T-helper 22 cell (primary cell): ENCODE results near the gene TRIP13.
"Not testable (repeated sequence)": the region's sequence is repeated elsewhere in the genome, so short reads cannot be mapped to it uniquely, and the experiment has no call there.

Experiments
- DNase-seq: peaks from one replicate; pipeline ENCODE4 v3.0.0-alpha.2; 2020; ENCODE audit warnings: low read depth

Gene TRIP13

DNA sequence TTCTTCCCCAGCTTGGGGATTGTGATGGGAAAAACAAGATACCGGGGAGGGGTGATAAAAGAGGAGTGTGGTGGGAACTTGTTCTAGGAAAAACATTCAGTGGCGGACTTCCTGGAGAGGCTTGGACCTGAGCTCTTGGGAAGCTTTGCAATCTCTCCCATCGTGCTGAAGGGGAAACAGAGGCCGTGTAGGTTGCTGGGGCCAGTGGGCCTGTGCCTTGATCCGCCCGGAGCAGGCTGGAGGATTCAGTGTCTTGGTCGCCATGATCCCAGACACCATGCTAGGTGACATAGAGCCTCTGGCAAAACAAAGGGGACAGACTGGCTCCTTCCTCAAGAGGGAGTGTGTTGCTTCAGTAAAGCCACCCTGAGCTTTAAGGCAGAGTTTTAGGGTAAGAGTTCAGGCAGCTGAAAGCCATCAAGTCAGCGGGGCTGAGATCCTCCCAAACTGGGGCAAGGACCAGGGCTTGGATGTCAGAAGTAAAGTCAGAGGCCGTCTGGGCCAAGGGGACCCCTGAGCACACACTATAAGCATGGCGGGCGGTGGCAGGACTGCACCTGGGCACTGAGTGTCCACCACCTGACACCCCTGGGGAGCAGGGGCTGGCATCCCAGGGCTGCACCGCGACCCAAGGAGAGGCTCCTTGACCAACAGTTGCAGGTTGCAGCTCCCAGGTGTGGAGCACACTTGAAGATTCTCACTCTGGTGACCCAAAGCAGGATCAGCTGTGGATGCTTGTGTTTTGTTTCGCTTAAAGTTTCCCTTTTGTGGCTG lies 44.7 kb downstream of the TRIP13 start:
- no peak for DNase-seq

GRCh38 chr5:939368-939767 lies 46.7 kb downstream of the TRIP13 start:
- DNase-seq, result no peak

DNA sequence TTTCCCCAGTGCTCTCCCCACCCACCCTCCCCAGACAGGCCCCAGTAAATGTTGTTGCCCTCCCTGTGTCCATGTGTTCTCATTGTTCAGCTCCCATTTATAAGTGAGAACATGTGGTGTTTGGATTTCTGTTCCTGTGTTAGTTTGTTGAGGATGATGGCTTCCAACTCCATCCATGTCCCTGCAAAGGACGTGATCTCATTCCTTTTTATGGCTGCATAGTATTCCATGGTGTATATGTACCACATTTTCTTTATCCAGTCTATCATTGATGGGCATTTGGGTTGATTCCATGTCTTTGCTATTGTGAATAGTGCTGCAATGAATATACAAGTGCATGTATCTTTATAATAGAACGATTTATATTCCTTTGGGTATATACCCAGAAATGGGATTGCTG lies 48.1 kb downstream of the TRIP13 start:
- DNase-seq, result not testable (repeated sequence)

DNA sequence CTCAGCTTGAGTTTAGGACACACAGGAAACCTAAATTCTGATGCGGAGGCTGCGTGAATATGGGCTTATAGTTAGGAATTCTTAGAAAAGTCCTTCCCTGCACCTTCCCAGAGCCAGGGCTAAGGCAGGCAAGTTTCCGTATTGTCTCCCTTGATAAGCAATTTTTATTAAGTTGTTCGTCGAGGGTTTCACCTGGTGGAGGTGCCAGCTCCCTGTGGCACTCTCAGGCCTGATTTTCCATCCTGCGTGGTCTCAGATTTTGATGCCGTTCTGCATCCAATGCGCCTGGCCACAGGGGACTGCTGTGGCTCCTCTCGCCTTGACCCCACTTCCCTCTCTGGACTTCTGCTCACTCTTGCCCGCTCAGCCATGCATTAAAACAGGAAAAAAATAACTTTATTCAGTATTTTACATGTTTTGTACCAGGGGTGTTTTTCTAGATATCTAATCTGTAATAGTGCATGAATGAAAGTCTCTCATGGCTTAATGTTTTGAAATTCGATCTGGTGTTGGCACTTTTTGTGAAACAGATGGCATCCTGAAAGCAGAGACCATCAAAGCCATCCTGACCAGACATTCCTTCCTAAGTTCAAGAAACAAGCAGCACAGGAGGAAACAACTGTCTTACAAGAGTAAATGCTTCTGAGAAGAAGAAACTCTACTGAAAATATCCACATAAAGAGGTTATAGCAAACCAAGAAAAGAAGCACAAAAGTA lies 50.7 kb downstream of the TRIP13 start:
- no peak for DNase-seq

DNA sequence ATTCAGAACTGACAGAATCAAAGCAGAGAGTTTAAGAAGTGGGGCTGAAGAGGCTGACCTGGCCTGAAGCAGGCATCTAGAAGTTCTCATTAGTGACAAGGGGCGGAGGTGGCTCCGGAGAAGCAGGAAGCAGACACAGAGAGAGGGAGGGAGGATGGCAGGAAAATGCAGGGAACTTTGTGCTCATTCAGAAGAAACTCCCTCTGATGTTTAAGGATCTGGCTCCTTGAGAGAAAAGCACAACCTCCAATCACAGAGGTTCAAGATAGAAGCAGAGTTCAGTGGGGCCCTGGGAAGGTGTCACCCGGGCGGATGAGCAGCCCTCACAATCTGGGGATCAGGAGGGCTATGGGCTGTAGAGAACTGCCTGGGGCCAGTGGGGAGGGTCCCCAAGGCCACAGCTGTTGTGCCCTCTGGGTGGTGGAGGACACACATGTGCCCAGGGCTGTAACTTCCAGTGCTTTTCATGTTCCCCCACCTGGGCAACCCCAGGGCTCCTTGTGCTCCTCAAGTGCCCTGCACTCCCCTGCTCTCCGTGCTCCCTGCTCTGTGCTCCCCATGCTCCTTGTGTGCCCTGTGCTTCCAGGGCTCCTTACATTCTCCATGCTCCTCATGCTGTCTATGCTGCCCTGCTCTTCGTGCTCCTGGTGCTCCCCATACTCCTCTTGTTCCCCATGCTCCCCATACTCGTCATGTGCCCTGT lies 51.4 kb downstream of the TRIP13 start:
- DNase-seq, result no peak

DNA sequence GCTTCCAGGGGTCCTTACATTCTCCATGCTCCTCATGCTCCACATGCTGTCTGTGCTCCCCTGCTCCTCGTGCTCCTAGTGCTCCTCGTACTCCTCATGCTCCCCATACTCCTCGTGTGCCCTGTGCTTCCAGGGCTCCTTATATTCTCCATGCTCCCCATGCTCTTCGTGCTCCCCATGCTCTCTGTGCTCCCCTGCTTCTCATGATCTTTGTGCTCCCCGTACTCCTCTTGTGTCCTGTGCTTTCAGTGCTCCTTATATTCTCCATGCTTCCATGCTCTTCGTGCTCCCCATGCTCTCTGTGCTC lies 51.9 kb downstream of the TRIP13 start:
- no peak for DNase-seq

DNA sequence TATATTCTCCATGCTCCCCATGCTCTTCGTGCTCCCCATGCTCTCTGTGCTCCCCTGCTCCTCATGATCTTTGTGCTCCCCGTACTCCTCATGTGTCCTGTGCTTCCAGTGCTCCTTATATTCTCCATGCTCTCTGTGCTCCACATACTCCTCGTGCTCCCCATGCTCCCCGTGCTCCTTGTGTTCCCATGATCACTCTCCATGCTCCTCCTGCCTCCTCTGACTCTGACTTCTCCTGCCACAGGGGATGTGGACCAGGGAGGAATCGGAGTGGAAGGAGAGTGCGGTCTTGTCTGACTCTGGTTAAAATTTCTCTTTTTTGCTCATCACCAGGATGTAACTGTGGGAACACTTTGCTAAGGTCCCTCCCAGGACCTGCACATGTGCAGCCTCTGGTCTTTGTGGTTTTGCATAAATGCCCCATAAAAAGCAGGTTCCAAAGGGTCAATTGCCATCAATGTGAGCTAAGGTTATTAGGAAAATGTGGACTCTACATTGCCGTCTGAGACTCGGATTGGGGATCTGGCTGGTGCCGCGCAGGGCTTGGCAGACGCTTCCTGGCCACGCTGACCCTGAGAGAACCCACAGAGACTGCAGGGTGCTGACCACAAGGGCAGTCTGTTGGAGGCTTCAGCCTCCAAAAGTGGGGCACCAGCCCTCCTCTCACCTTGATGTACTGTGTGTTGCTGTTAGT lies 52.5 kb downstream of the TRIP13 start:
- no peak for DNase-seq

DNA sequence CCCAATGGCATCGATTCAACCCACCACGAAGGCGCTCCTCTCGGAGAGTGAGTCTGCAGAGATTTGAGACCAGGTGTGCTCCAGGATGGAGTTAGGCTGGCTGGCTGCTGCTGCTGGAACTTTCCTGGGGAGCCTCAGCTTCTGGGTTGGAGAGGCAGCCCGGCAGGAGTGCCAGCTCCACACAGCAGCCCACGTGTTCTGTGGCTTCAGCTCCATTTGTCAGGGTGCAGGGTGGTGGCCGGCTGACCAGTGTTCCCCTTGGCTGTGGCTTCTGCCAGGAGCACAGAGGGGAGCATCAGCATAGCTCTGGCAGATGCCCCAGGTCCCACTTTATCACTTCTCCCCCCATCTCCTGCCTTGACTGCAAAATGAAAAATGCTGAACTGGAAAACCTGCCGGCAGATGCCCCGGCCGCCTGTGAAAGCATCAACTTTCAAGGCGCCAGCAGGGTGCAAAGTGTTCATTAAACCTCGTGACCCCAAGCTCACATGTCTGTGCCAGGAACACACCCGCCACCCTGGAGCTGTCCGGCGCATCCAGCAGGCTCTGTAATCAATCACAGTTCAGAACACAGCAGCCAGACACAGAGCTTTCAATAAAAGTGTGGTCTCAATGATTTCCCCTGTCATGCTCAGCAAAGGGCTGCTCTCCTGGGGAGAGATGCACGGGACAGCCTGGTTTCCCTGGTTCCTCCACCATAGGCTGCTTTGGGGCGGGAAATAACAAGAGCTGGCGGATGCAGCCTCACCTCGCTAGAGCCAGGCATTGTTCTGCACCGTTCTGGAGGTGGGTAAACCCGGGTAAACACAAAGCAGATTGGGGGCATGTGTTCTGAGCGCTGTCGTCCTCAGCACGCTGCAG lies 53.2 kb downstream of the TRIP13 start:
- no peak for DNase-seq

DNA sequence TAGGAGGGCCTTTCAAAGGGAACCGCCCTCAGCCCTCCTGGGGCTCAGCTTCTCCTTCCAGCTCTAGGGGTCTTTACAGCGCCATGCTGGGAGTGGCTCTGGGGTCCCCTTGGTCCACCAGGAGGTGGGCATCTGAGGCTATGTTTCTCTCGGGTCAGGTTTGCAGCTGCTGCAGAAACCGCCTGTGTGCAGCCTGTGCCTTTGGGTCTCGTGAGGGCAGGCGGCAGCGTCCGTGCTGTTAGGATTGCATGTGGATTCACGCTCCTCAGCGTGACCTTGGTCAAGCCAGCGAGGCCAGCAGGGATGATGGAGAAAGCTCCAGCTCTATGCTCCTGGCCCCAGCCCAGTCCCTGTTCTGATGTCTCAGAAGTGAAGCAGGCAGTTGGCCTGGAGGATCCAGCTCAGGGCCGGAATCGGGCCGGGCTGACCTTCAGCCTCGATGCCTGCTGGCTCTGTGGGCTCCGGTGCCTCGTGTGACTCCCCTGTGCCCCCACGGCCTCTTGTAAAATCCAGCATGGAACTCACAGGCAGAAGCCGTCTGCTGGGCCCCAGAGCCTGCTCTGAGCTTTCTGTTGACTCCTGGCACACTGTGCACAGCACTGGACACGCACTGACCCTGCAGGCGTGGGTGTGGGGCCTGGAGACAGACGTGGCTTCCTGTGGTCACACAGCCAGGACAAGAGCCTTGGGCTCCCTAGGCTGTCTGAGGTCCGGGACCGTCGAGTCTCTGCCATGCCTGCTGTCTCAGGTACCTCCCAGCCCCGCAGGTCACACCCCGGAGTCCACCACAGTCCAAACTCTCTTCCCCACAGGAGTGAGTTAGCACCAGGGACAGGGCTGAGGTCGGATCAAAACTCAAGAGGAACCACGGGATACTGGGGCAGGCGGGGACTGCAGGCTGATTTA lies 54.3 kb downstream of the TRIP13 start:
- no peak for DNase-seq

- no peak for DNase-seq
Measured at GRCh38 chr5:947626-948471, 55.2 kb downstream of the TRIP13 start.

- no peak for DNase-seq
Measured at GRCh38 chr5:948472-949274, 56.0 kb downstream of the TRIP13 start.

GRCh38 chr5:949275-949543 lies 56.5 kb downstream of the TRIP13 start:
- no peak for DNase-seq

DNA sequence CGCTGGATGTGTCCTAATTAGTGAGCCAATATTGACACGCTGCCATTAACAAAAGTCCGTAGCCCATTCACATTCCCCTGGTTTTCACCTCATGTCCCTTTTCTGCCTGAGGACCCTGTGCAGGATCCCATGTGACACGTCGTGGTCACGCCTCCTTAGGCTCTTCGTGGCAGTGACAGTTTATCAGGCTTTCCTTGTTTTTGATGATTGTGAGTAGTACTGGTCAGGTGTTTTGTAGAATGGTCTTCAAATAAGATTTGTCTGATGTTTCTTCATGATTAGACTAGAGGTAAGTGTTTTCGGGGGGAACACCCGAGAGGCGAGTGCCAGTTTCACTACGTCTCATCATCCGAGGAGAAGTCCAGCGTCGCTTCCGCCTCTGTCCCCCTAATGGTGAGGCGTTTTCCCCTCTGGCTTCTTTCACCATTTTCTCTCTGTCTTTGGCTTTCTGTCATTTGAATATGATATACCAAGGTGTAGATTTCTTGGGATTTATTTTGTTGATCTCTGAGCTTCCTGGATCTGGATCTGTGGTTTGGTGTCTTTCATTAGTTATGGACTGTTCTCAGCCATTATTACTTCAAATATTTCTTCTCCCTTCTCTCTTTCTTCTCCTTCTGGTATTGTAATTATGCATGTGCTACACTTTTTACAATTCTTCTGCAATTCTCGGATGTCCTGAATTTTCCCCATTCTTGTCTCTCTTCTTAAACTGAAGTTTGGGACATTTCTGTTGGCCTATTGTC lies 57.3 kb downstream of the TRIP13 start:
- DNase-seq, result no peak

DNA sequence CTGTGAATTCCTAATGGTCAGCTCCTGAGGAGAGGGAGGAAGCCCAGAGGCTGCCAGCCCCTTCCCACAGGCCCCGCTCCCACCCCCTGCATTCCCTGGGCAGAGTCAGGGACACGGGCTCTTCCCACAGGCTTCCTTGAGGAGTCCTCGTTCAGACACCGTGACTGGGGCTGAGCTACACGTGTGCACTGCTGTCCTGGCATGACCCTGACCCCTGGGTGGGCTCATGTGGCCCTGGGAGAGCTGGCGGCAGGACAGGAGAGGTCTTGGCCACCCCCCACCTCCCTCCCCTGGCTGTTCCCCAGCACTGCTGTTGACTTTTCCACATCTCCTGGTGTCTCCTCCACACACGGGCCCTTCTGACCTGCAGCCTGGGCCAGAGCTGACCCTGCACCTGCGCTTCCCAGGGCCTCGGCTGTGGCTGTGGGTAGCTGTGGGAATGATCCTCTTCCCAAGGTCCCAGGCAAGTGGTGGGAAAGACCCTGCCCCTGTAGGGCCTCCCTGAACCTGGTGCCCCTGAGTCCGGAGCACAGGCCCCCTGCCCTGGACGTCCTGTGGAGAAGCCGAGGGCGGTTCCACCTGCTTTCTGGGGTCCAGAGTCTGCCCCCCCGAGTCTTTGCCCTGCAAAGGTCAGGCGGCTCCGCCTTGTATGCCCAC lies 59.4 kb downstream of the TRIP13 start:
- no peak for DNase-seq

DNA sequence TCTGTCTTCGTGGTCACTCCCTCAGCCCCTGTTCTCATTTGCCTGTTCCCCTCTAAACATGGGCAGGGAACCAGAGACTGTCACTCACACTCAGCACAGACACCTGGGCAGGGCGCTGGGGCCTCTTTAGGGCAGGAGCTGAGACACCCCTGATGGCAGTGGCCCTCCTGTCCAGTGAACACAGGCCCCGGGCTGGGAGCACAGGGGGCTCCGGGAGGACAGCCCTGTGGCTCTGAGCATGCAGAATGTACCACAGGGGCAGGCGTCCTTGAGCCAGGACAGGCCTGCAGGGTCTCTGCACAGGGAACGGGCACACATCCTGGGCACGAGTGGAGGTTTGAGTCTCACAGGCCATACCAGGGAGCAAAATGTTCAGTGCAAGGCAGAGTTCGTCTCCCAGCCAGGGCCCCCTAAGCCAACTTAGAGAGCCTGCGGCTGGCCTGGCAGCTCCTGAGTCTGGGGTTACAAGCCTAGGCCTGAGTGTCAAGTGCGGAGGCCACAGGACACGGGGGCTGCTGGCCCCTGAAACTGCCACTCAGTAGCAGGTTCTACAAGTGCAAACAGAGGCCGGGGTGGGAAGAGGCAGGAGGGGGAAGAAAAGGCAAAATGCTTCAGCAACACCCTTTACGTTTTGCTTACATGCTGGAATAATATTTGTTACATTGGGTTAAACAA lies 60.0 kb downstream of the TRIP13 start:
- DNase-seq, result no peak

DNA sequence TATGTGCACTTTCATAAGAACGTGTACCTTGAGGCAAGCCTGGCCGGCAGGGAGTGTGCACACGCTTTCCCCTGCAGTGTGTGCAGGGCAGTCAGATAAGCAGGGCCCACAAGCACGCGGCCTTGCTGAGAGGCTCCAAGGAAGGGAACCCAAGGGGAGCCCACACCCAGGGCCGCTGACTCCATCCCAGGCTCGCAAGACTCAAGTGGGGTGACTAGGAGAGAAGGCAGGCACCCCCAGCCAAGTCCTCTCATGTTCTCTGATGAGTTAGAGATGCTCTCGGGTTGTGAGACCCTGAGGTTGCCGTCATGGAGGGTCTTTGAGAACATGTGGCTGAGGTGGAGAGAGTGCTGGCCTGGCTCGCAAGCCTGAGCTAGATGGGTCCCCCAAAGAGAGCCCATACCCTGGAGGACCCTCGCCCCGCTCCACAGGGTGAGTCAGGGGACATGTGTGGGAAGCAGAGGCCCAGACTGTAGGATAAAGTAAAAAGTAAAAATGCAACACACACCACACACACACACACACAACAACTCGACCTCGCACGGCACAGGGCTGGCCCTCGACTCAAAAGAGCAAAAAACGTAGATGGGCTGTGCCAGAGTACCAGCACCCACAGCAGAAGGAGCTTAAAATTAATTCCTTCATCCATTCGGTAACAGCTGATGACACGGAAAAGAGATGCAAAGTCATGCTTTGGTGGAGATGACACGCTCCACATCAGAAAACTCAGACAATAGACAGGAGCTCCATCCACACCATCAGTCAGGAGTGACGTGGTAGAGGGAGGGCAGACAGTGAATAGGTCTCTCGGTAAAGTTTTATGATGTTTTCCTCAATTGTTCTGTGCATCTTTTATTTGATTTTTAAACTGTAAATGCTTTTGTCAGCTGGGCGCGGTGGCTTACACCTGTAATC lies 61.1 kb downstream of the TRIP13 start:
- no peak for DNase-seq
